HTERT RPE-1 (cell line): Measurements from ENCODE around the gene PTPN6.

Experiments used
- in situ Hi-C: fragments of 300-500 bp; cut with MboI; formaldehyde crosslinking; loops from 4 replicates; pipeline ENCODE4 v1.14.3; 2020; ENCODE audit warnings: low sequenced_read_pairs

The PTPN6 gene

GRCh38 chr12:6965026-6965661 lies 14.0 kb downstream of the PTPN6 start:
- in situ Hi-C loops, result no loop called here

- in situ Hi-C loops, result no loop called here
Observed at GRCh38 chr12:6965714-6966113, 14.6 kb downstream of the PTPN6 start.

- in situ Hi-C loops, result no loop called here
Observed at GRCh38 chr12:6966351-6966750, 15.2 kb downstream of the PTPN6 start.

- in situ Hi-C loops, result no loop called here
Observed at GRCh38 chr12:6967651-6968100, 16.5 kb downstream of the PTPN6 start.

GRCh38 chr12:6968426-6968825 lies 17.3 kb downstream of the PTPN6 start:
- in situ Hi-C loops, result no loop called here

GRCh38 chr12:6970096-6970527 lies 19.0 kb downstream of the PTPN6 start:
- in situ Hi-C loops, result no loop called here

GRCh38 chr12:6974180-6974579 lies 23.0 kb downstream of the PTPN6 start:
- in situ Hi-C loops, result no loop called here

- in situ Hi-C loops, result no loop called here
Observed at GRCh38 chr12:6975297-6976032, 24.3 kb downstream of the PTPN6 start.

GRCh38 chr12:6977653-6978052 lies 26.5 kb downstream of the PTPN6 start:
- in situ Hi-C loops, result no loop called here

GRCh38 chr12:6978188-6978587 lies 27.0 kb downstream of the PTPN6 start:
- in situ Hi-C loops, result no loop called here

GRCh38 chr12:6978611-6979011 lies 27.5 kb downstream of the PTPN6 start:
- in situ Hi-C loops, result no loop called here

GRCh38 chr12:6979021-6979420 lies 27.9 kb downstream of the PTPN6 start:
- in situ Hi-C loops, result no loop called here

- in situ Hi-C loops, result no loop called here
Observed at GRCh38 chr12:6979453-6979852, 28.3 kb downstream of the PTPN6 start.

- in situ Hi-C loops, result no loop called here
Observed at GRCh38 chr12:6980075-6980474, 28.9 kb downstream of the PTPN6 start.

- in situ Hi-C loops, result no loop called here
Observed at GRCh38 chr12:6980740-6981139, 29.6 kb downstream of the PTPN6 start.

- in situ Hi-C loops, result no loop called here
Observed at GRCh38 chr12:6981152-6982052, 30.2 kb downstream of the PTPN6 start.

- in situ Hi-C loops, result no loop called here
Observed at GRCh38 chr12:6982532-6982931, 31.4 kb downstream of the PTPN6 start.

- in situ Hi-C loops, result no loop called here
Observed at GRCh38 chr12:6987956-6988553, 36.9 kb downstream of the PTPN6 start.

GRCh38 chr12:6996040-6996441 lies 44.9 kb downstream of the PTPN6 start:
- in situ Hi-C loops, result no loop called here

- in situ Hi-C loops, result no loop called here
Observed at GRCh38 chr12:6998715-6999451, 47.7 kb downstream of the PTPN6 start.
